NCI-H2171 (cell line): ENCODE data around the gene NLK.

Experiments
- DNase-seq: peaks from one replicate; lab custom pipeline; 2025; lab: John Stamatoyannopoulos, UW

Gene NLK

DNA sequence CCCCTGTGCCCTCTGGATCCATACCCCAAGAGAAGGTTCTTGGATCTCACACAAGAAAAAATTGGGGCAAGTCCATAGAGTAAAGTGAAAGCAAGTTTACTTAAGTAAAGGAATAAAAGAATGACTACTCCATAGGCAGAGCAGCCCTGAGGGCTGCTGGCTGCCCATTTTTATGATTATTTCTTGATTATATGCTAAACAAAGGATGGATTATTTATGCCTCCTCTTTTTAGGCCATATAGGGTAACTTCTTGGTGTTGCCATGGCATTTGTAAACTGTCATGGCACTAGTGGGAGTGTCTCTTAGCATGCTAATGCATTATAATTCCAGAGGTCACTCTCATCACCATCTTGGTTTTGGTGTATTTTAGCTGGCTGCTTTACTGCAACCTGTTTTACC lies 70.8 kb downstream of the NLK start:
- no peak for DNase-seq

GRCh38 chr17:28115046-28115445 lies 72.6 kb downstream of the NLK start:
- DNase-seq = no peak

GRCh38 chr17:28117304-28117703 lies 74.8 kb downstream of the NLK start:
- DNase-seq = no peak

- no peak for DNase-seq
Observed at GRCh38 chr17:28118362-28118761, 75.9 kb downstream of the NLK start.

DNA sequence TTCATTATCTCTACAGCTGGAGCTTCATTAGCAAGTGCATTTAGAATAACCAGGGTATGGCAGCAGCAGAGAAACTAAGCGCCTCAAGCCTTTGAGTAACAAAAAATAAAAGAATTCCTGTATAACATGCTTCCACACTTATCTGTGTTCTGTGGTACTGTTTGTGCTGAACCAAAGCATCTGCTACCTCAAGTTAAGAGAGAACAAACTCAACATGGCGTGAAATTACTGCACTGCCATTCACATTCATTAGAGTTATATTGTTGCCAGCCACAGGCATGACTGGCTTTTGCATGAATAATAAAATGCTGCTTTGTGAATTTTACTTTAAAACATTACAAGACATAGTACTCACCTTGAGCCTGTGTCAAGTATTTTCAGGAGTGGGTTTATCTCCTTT lies 76.6 kb downstream of the NLK start:
- DNase-seq = no peak

GRCh38 chr17:28119560-28119959 lies 77.1 kb downstream of the NLK start:
- DNase-seq = no peak

DNA sequence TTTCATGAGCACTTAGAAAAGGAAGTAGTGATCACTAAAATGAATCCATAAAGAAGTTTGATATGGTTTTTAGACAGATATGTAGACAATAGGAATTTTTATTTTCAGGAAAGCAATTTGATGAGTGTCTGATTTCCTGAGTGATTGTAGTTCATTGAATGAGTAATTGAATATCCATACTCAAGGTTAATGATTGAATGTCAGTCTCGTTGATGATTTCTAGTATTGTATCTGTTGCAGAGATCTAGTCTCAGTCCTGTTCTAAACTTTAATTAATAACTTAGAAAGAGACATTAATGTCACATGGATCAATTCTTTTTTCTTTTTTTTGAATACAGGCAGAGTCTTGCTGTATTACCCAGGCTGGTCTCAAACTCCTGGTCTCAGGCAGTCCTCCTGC lies 78.3 kb downstream of the NLK start:
- no peak for DNase-seq

DNA sequence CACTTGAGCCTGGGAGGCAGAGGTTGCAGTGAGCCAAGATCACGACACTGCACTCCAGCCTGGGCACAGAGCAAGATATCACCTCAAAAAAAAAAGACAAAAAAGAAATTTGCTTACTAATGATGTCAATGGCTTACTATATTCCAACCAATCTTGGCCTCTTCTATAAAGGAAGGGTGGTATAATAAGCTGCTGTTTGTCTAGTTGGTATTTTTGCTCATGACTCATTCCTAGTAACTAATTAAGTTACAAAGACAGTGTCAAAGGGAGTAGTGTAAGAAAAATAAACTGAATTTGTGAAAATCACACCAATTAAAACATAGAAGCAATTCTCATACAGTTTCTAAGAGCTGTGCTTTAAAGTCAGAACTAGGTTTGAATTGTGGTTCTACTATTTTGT lies 82.5 kb downstream of the NLK start:
- DNase-seq = no peak

DNA sequence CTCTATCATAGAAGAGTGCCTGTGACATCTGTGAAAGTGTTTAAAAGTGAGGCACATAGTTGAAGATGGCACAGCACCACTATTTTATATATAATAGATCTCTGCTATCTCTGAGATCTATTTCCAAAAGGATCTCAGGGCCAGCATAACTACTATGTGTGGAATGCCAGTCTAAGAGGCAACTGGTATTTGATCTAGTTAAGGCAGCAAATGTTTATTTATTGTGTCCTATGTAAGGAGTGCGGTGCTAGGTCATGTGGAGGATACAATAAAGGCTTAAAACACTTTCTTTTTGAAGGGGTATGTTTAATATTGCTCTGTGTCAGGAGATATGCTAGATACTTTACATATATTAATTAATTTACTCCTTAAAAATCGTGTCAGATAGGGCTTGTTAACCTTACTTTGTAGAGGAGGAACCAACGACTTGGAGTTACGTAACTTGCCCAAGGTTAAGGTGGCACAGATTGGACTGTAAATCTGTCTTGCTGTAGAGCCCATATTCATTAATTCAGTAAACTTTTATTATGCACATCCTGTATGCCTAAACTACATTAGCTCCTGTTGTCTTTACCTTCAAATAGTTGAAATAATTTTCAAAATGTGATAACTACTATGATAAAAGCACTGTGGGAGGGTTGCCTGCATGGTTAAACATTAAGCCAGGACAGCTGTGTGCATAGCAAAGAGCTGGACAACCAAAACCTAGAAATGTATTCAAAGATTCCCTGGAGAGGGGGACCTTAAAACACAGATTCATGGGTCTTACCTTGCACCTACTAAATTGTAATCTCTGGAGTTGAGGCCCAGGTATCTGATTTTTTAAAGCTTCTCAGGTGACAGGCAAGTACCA lies 83.3 kb downstream of the NLK start:
- DNase-seq = no peak

DNA sequence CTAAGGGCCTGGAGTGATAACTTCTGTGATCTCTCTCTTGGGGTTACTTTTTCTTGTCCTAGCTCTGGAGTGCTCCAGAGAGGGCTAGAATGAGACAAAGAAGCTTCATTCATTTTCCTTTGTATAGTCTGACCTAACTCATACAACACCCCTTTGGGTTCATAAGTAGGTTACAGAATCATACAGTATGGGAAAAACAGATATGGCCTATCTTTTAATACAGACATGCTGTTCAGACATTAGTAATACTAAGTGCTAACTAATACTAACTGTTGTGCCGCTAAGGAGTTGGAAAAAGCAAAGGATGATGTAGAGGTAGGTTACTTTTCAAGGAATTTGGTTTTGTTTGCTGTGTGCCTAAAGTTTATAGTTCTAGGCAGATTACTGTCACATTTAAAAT lies 84.7 kb downstream of the NLK start:
- DNase-seq = no peak

DNA sequence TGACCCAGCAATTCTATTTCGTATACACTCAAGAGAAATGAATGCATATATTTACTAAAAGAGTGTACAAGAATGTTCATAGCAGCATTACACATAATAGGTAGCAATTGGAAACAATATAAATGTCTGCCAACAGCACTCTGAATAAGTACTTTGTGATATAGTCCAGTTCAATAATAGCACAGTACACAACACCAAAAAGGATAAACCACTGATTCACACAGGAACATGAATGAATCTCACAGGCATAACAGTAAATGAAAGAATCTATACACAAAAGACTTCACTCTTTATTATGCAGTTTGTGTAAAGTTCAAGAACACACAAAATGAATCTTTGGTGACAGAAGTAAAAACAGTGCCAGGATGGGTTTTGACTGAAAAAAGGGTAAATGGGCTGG lies 86.3 kb downstream of the NLK start:
- no peak for DNase-seq

GRCh38 chr17:28130472-28130871 lies 88.0 kb downstream of the NLK start:
- no peak for DNase-seq

DNA sequence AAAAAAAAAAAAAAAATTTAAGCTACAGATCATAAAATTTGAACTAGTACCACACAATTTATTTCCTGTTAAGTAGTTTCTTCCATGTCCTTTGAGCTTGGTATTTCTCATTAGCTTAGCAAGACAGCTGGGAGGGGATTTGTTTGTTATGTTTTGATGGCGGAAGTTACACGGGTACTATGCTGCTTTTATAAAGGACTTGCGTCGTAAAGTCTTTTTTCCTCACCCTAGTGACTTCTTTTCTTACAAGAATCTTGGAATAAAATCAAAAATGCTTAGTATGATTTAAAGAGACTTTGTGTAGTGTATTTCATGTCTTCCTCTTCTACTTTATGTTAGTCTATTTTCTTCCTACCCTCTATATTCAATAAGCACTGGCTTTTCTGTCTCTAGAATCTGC lies 89.1 kb downstream of the NLK start:
- DNase-seq = no peak

GRCh38 chr17:28133562-28133970 lies 91.1 kb downstream of the NLK start:
- DNase-seq = no peak

- no peak for DNase-seq
Observed at GRCh38 chr17:28136923-28137322, 94.4 kb downstream of the NLK start.

DNA sequence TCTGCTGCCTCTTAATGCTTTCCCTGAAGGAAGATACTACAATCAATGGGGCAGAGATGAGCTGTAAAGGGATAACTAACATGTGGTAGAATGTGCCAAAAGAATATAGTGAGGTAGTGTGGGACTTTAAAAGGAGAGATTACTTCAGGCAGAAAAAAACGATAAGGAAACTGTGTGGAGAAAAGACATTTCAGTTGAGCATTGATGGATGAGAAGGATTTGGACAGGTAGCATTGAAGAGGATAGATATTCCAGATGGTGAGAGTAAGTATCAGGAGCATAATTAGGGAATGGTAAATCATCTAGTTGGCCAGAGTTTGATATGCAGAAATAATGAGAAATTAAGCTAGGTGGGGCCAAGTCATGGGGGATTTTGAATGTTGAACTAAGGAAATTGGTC lies 97.3 kb downstream of the NLK start:
- no peak for DNase-seq

DNA sequence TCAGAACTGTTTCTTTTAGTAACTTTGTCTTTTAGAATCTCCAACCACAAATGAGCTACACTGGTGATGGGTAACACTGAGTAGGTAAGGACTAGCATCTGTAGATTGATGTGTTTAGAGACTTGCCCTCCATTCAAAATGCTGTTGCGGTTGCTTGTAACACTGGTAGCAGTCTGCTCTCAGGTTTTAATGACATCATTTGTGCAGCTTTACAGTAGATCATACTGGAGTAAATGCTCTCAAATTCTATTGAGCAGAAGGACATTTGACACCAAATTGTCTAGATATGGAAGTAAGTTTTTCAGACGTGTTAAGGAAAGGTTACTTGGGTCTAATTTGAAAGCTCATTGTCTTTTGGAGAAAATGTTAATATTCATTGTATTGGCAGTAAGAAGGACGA lies 98.8 kb downstream of the NLK start:
- DNase-seq = no peak

- no peak for DNase-seq
Observed at GRCh38 chr17:28141773-28142172, 99.3 kb downstream of the NLK start.

DNA sequence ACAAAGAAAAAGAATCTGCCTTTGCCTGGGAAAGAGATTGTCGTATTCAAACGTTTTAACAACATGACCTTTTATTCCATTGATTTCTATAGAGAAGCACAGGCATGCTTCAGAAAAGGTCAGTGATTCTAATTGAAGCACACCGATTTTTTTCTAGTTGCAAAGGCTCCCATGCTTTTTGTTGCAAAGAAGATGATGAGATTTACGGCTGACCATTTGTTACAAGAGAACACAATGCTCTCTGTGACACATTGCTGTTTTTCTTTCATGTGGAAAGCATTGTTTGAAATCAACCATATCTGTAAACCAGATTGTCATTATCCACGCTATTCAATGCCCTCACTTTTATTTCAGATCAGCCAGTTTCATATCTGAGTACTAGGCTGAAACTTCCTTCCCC lies 99.8 kb downstream of the NLK start:
- DNase-seq = no peak

DNA sequence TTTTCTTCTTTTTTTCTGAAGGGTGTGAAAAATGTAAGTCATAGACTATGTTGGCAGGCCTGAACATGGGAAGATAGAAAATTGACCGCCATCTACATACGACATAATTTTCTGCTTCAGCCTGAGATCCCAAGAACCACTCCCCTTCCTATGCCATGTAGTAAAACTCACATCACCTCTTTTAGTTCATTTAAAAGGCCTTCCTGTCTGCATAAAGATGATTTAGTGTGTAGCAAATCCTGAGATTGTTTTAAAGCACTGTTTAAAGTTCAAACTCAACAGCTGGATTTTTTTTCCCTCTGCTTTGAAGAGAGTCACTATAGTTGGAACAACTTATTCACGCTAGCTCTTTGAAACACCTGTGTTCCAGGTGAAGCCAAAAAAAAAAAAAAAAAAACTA lies 101.5 kb downstream of the NLK start:
- no peak for DNase-seq

DNA sequence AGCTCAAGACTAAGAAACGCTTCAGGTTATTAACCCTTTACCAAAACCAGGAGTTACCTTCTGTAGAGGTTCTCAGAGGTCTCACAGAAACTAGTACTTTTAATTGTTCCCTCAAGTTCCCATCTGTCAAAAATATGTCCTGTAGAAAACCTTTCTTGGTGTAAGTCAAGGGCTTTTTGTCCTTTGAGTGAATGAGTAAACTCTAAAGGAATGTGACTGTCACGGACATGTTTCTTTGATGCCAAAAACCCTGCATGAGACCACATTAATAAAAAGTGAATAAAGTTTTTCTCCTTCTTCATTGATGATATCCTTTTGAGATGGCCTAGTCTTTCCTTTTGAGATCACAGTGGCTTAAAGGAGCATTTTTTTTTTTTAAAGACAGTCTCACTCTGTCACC lies 102.9 kb downstream of the NLK start:
- no peak for DNase-seq

DNA sequence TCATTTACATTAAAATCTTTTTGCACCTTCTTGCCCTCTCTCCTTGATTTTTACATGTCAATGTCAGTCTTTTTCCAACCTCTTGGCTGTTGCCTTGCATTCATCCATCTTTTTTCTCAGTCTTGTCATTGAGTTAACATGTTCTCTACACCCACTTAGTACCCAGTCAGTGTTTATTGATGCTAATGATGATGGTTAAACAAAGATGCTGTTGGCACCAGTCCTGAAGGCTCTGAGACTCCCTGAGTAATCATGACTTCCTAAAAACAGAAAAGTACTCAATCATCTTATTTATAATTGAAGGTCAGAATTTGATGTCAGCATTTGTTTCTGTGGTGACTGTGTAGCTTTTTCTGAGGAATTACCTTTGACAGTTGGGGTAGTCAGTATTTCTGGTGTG lies 104.5 kb downstream of the NLK start:
- DNase-seq = no peak

DNA sequence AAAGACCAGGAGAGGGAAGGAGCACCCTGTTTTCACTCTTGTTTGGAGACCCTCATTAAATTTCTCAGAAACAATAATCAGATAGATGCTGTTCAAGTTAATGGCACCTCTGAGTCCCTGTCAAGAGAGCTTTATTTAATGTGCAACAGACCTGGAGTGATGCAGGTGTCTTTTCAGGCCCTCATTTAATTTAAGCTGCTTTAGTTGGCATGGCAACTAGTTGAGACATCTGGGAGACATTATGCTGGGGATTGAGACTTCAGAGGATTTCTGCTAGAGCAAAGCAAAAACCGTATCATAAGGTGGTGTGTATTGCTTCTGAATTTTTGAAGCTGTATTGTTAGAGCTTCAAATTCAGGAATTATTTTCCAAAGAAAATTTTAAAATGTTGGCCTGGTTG lies 108.5 kb downstream of the NLK start:
- DNase-seq = peak; percentile 26

DNA sequence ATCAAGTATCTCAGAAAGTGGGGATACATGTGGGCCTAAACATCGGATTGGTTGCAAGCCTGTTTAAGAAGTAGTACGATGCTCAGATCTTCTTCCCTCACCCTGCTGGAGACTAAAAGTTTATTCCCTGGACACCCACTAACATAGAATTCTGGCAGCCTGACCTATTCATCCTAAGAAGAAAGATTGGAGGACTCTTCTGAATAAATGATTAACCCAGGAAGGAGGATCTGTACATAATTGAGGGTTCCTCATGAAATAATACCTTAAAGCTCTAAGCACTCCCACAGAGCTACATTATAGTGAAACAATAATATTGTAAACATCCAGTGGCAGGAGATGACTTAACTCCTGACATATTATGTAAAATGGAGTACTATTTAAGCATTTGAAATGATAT lies 111.7 kb downstream of the NLK start:
- DNase-seq = no peak
